ENCODE measurements around the gene TMEM245.
"Not testable (repeated sequence)": the region's sequence is repeated elsewhere in the genome, so short reads cannot be mapped to it uniquely, and the experiment has no call there.

TMEM245 gene

DNA sequence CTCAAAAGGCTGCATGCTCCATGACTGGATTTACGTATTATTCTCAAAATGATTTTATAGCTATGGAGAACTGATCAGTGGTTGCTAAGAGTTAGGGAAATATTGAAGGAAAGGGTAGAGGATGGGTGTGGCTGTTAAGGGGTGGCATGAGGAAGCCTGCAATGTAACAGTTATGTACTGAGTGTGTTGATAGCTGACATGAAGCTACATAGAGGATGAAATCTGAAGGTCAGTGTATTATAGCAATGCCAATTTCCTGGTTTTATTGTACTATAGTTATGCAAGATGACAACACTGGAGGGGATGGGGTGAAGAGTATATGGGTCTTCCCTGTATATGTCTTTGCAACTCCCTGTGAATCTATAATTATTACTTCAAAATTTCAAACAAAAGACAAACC, 51.0 kb downstream of the TMEM245 start:
- TF ChIP-seq, protein P1, sequence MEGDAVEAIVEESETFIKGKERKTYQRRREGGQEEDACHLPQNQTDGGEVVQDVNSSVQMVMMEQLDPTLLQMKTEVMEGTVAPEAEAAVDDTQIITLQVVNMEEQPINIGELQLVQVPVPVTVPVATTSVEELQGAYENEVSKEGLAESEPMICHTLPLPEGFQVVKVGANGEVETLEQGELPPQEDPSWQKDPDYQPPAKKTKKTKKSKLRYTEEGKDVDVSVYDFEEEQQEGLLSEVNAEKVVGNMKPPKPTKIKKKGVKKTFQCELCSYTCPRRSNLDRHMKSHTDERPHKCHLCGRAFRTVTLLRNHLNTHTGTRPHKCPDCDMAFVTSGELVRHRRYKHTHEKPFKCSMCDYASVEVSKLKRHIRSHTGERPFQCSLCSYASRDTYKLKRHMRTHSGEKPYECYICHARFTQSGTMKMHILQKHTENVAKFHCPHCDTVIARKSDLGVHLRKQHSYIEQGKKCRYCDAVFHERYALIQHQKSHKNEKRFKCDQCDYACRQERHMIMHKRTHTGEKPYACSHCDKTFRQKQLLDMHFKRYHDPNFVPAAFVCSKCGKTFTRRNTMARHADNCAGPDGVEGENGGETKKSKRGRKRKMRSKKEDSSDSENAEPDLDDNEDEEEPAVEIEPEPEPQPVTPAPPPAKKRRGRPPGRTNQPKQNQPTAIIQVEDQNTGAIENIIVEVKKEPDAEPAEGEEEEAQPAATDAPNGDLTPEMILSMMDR (IDR thresholded peaks at IDR 0.05) = no peak
- Histone ChIP-seq H3K27ac (no peak overlapping the region), H3K4me3 (no peak overlapping the region)
- DNase-seq (ENCODE audit: low spot score) = no peak

GRCh38 chr9:109064963-109065702, 54.6 kb downstream of the TMEM245 start:
- TF ChIP-seq, protein P1 (IDR thresholded peaks at IDR 0.05) = no peak
- Histone ChIP-seq H3K4me3 (no peak overlapping the region), H3K27ac (no peak overlapping the region)
- no peak for DNase-seq (ENCODE audit: low spot score)

DNA sequence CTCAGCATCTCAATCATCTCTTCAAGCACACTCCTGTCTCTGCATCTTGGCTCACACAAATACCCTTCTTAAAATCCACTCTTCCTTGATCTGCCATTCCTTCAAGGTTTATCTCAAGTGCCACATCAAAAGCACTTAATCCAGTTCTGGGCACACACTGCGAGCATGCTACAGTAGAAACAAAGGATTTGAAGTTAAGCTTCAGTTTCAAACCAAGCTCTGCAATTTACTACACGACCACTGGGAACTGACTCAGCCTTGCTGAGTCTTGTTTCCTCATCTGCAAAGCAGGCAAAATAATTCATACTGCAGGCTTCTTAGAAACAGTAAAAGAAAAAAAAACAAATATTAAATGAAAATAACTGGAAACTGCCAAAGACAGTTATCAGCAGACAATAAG, 56.0 kb downstream of the TMEM245 start:
- no peak for DNase-seq (ENCODE audit: low spot score)
- Histone ChIP-seq H3K27ac (no peak overlapping the region), H3K4me3 (no peak overlapping the region)
- TF ChIP-seq, protein P1 (IDR thresholded peaks at IDR 0.05) = no peak

- no peak for DNase-seq (ENCODE audit: low spot score)
- TF ChIP-seq, protein P1 (IDR thresholded peaks at IDR 0.05) = no peak
- Histone ChIP-seq H3K4me3 (no peak overlapping the region), H3K27ac (no peak overlapping the region)
Measured at GRCh38 chr9:109062543-109062942, 57.2 kb downstream of the TMEM245 start.

DNA sequence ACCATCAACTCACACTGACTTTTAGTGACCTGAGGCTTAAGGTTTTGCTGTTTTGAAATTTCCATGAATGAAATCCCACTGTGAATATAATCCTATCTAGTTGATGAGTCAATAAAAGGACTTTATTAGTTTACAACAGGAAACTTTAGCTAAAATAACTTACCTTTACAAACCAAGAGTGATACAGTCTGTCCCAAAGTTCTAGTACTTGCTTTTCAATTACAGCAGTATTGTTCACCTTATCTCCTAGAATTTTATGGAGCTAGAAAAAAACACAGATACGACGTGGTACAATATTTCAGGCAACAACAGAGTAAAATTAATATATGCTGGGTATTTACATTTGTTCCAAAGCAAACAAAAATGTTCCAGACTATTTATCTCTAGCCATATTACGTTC, 59.6 kb downstream of the TMEM245 start:
- DNase-seq (ENCODE audit: low spot score) = no peak
- no peak overlapping the region for H3K4me3 ChIP-seq
- TF ChIP-seq, protein P1 (IDR thresholded peaks at IDR 0.05) = no peak
- H3K27ac ChIP-seq = no peak overlapping the region

DNA sequence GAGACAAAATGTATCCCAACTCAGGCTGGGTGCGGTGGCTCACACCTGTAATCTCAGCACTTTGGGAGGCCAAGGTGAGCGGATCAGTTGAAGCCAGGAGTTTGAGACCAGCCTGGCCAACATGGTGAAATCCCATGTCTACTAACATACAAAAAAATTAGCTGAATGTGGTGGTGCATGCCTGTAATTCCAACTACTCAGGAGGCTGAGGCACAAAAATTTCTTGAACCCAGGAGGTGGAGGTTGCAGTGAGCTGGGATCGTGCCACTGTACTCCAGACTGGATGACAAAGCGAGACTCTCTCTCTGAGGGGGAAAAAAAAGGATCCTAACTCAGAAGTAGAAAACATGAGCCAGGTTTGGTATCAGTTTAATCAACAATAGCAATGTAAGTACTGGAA, 66.6 kb downstream of the TMEM245 start:
- H3K4me3 ChIP-seq; H3K27ac ChIP-seq; DNase-seq (ENCODE audit: low spot score): not testable (repeated sequence)

- no peak overlapping the region for H3K4me3 ChIP-seq
- TF ChIP-seq, protein P1 (IDR thresholded peaks at IDR 0.05) = no peak
- DNase-seq (ENCODE audit: low spot score) = no peak
- no peak overlapping the region for H3K27ac ChIP-seq
Measured at GRCh38 chr9:109052416-109052815, 67.3 kb downstream of the TMEM245 start.
